Tibial nerve (tissue), 4 donors: ENCODE measurements around the gene BAIAP2L2.

Source experiments
- EP300 ChIP-seq, 2 donors: sonication (generic); formaldehyde crosslinking; IDR thresholded peaks; one replicate each; pipeline ENCODE4 v1.6.1; 2017; ENCODE audit warnings: antibody characterized with exemption in 2 of 2, mild to moderate bottlenecking in 1 of 2
- POLR2A ChIP-seq, 2 donors: fragments of 450-650 bp; IDR thresholded peaks; one replicate each; pipeline ENCODE4 v1.6.1; 2017; ENCODE audit warnings: antibody characterized with exemption in 2 of 2, mild to moderate bottlenecking in 2 of 2, moderate library complexity in 2 of 2
- TF ChIP-seq, protein P1 (sequence below), 5 experiments: fragments of 200-600 bp in 3 of 5; fragments of 450-650 bp in 2 of 5; sonication (generic) in 3 of 5; IDR thresholded peaks; one replicate each; pipeline ENCODE4 v1.5.1; 2016 to 2019; ENCODE audit warnings: antibody characterized with exemption in 5 of 5, mild to moderate bottlenecking in 3 of 5, moderate library complexity in 2 of 5

- TF ChIP-seq, protein P1, sequence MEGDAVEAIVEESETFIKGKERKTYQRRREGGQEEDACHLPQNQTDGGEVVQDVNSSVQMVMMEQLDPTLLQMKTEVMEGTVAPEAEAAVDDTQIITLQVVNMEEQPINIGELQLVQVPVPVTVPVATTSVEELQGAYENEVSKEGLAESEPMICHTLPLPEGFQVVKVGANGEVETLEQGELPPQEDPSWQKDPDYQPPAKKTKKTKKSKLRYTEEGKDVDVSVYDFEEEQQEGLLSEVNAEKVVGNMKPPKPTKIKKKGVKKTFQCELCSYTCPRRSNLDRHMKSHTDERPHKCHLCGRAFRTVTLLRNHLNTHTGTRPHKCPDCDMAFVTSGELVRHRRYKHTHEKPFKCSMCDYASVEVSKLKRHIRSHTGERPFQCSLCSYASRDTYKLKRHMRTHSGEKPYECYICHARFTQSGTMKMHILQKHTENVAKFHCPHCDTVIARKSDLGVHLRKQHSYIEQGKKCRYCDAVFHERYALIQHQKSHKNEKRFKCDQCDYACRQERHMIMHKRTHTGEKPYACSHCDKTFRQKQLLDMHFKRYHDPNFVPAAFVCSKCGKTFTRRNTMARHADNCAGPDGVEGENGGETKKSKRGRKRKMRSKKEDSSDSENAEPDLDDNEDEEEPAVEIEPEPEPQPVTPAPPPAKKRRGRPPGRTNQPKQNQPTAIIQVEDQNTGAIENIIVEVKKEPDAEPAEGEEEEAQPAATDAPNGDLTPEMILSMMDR (IDR thresholded peaks at IDR 0.05), result no peak
- TF ChIP-seq EP300 (IDR thresholded peaks at IDR 0.05) (no peak), POLR2A (IDR thresholded peaks at IDR 0.05) (no peak)
These were observed 21.7 kb upstream of the BAIAP2L2 start for GRCh38 chr22:38132136-38132535.
